H1 (cell line): Measurements from ENCODE around the gene DPP10.

ENCODE experiments used
- BRCA1 ChIP-seq: IDR thresholded peaks from 2 replicates; pipeline ENCODE4 v1.6.1; 2012; ENCODE audit warnings: low read depth, low read length, improper control_type of control experiment
- CBX5 ChIP-seq: fragments of 300-800, 300-1000 bp; sonication (generic); IDR thresholded peaks from 2 replicates; pipeline ENCODE4 v1.7.1; 2016; ENCODE audit warnings: antibody characterized with exemption, low read length, low read depth
- CEBPB ChIP-seq: IDR thresholded peaks from 2 replicates; pipeline ENCODE4 v1.6.1; 2012; ENCODE audit warnings: low read depth, low read length
- CHD2 ChIP-seq: IDR thresholded peaks from 2 replicates; pipeline ENCODE4 v1.6.1; 2012; ENCODE audit warnings: low read length, improper control_type of control experiment
- CTCF ChIP-seq, 3 experiments: IDR thresholded peaks; 1 replicate in 2 of 3; 2 replicates in 1 of 3; pipeline versions ENCODE4 v1.5.1 to v1.6.1; 2011; ENCODE audit warnings: low read length in 3 of 3, mild to moderate bottlenecking in 3 of 3, inconsistent platforms in 2 of 3, low read depth in 1 of 3, moderate library complexity in 1 of 3; ENCODE audit not compliant: insufficient read depth in 1 of 3; ENCODE audit errors: control extremely low read depth in 1 of 3
- EP300 ChIP-seq, 2 experiments: IDR thresholded peaks; 1 replicate in 1 of 2; 2 replicates in 1 of 2; pipeline ENCODE4 v1.6.1; 2011 to 2012; ENCODE audit warnings: low read depth in 2 of 2, low read length in 2 of 2, mild to moderate bottlenecking in 2 of 2, borderline replicate concordance in 1 of 2, inconsistent platforms in 1 of 2, moderate library complexity in 1 of 2
- EZH2 ChIP-seq: fragments of 200-600 bp; sonication (generic); IDR thresholded peaks from 2 replicates; pipeline ENCODE4 v1.7.1; 2012; ENCODE audit warnings: low read depth, mild to moderate bottlenecking, moderate library complexity, low read length, inconsistent platforms; ENCODE audit not compliant: severe bottlenecking
- NANOG ChIP-seq: IDR thresholded peaks from 2 replicates; pipeline ENCODE4 v1.6.1; 2011; ENCODE audit warnings: low read length, low read depth, mild to moderate bottlenecking, inconsistent platforms; ENCODE audit not compliant: insufficient read depth, poor library complexity, severe bottlenecking
- NRF1 ChIP-seq: IDR thresholded peaks from 2 replicates; pipeline ENCODE4 v1.6.1; 2011; ENCODE audit warnings: mild to moderate bottlenecking, low read depth, low read length, improper control_type of control experiment
- POLR2A ChIP-seq, 2 experiments: IDR thresholded peaks; 1 replicate in 1 of 2; 2 replicates in 1 of 2; pipeline ENCODE4 v1.6.1; 2011; ENCODE audit warnings: low read depth in 2 of 2, low read length in 2 of 2, mild to moderate bottlenecking in 2 of 2; ENCODE audit errors: control extremely low read depth in 1 of 2
- RBBP5 ChIP-seq: IDR thresholded peaks from 2 replicates; pipeline ENCODE4 v1.7.1; 2012; ENCODE audit warnings: low read depth, mild to moderate bottlenecking, inconsistent platforms, low read length, moderate library complexity, borderline replicate concordance
- SRF ChIP-seq: IDR thresholded peaks from 2 replicates; pipeline ENCODE4 v1.6.1; 2011; ENCODE audit warnings: mild to moderate bottlenecking, low read depth, low read length, moderate library complexity
- TAF1 ChIP-seq: IDR thresholded peaks from 2 replicates; pipeline ENCODE4 v1.6.1; 2011; ENCODE audit warnings: mild to moderate bottlenecking, low read depth, low read length

GRCh38 chr2:115122701-115123100 is 680.3 kb downstream of the DPP10 start:
- TF ChIP-seq POLR2A (IDR thresholded peaks at IDR 0.05; ENCODE audit: control extremely low read depth in 1 of 2, low read depth in 2 of 2, low read length in 2 of 2) (no peak), CHD2 (no peak), NRF1 (no peak), EP300 (IDR thresholded peaks at IDR 0.05; ENCODE audit: borderline replicate concordance in 1 of 2, low read depth in 2 of 2, low read length in 2 of 2) (no peak), TAF1 (no peak), SRF (no peak), CTCF (IDR thresholded peaks at IDR 0.05; ENCODE audit: control extremely low read depth in 1 of 3, insufficient read depth in 1 of 3, low read depth in 1 of 3, low read length in 3 of 3) (no peak), CBX5 (no peak), RBBP5 (no peak), CEBPB (no peak), NANOG (no peak), EZH2 (no peak), BRCA1 (no peak)
